ENCODE data around the gene JARID2.

- TF ChIP-seq CTCF (tag by site-specific recombination; IDR thresholded peaks at IDR 0.05) (no peak), PRDM10 (tag by site-specific recombination; IDR thresholded peaks at IDR 0.05) (no peak), HIC1 (tag by site-specific recombination; IDR thresholded peaks at IDR 0.05) (no peak), ZNF132 (tag by site-specific recombination; IDR thresholded peaks at IDR 0.05; ENCODE audit: borderline replicate concordance) (no peak), REST (tag by site-specific recombination; IDR thresholded peaks at IDR 0.05) (no peak), ZNF510 (tag by site-specific recombination; IDR thresholded peaks at IDR 0.05; ENCODE audit: insufficient replicate concordance) (no peak)
These were observed 260.2 kb downstream of the JARID2 start for GRCh38 chr6:15506066-15506465.
